NCI-H524 treated with DMSO at 0.1 percent for 48 hours (cell line): ENCODE results near the gene RALGPS1.
A peak's percentile ranks its signal among the peaks of the same experiment; 100 is the strongest.

ENCODE experiments used
- DNase-seq: peaks from one replicate; lab custom pipeline; 2025; lab: John Stamatoyannopoulos, UW

The RALGPS1 gene

GRCh38 chr9:127174386-127175318 is 260.1 kb downstream of the RALGPS1 start:
- DNase-seq, result no peak

GRCh38 chr9:127175319-127175715 is 260.7 kb downstream of the RALGPS1 start:
- DNase-seq, result no peak

GRCh38 chr9:127175764-127176163 is 261.2 kb downstream of the RALGPS1 start:
- DNase-seq, result no peak

- DNase-seq, result no peak
These were observed 262.0 kb downstream of the RALGPS1 start for GRCh38 chr9:127176631-127177030.

GRCh38 chr9:127177231-127177630 is 262.6 kb downstream of the RALGPS1 start:
- no peak for DNase-seq

GRCh38 chr9:127177665-127178265 is 263.2 kb downstream of the RALGPS1 start:
- no peak for DNase-seq

GRCh38 chr9:127178686-127179632 is 264.4 kb downstream of the RALGPS1 start:
- no peak for DNase-seq

- no peak for DNase-seq
These were observed 265.3 kb downstream of the RALGPS1 start for GRCh38 chr9:127179633-127180441.

- no peak for DNase-seq
These were observed 266.1 kb downstream of the RALGPS1 start for GRCh38 chr9:127180457-127181314.

- no peak for DNase-seq
These were observed 266.7 kb downstream of the RALGPS1 start for GRCh38 chr9:127181315-127181580.

GRCh38 chr9:127181595-127182190 is 267.1 kb downstream of the RALGPS1 start:
- DNase-seq, result peak; percentile 87

GRCh38 chr9:127182901-127183746 is 268.5 kb downstream of the RALGPS1 start:
- no peak for DNase-seq

- DNase-seq, result no peak
These were observed 269.4 kb downstream of the RALGPS1 start for GRCh38 chr9:127183814-127184582.

GRCh38 chr9:127184641-127185040 is 270.1 kb downstream of the RALGPS1 start:
- no peak for DNase-seq

GRCh38 chr9:127185181-127185580 is 270.6 kb downstream of the RALGPS1 start:
- DNase-seq, result no peak

GRCh38 chr9:127185931-127186781 is 271.6 kb downstream of the RALGPS1 start:
- DNase-seq, result no peak

- no peak for DNase-seq
These were observed 272.2 kb downstream of the RALGPS1 start for GRCh38 chr9:127186806-127187205.
